ENCODE measurements around the gene TEKT3.
A peak's percentile ranks its signal among the peaks of the same experiment; 100 is the strongest.

The TEKT3 gene

GRCh38 chr17:15269087-15269779 is 72.2 kb downstream of the TEKT3 start:
- no peak overlapping the region for H3K27ac Mint-ChIP-seq
- peaks cover 15% of the 10 kb centered on the region for H3K4me1 Mint-ChIP-seq
- no peak overlapping the region for H3K4me3 Mint-ChIP-seq
- H3K36me3 Mint-ChIP-seq = no peaks in the 10 kb centered on the region
- ATAC-seq = no peak
- no peaks in the 10 kb centered on the region for H3K9me3 Mint-ChIP-seq
- no peak for DNase-seq (ENCODE audit: low spot score in 2 of 2)

GRCh38 chr17:15268461-15268860 is 72.9 kb downstream of the TEKT3 start:
- H3K4me3 Mint-ChIP-seq = no peak overlapping the region

GRCh38 chr17:15267996-15268395 is 73.4 kb downstream of the TEKT3 start:
- Mint-ChIP-seq H3K36me3 (no peaks in the 10 kb centered on the region), H3K4me1 (peaks cover 15% of the 10 kb centered on the region), H3K4me3 (no peak overlapping the region), H3K9me3 (no peaks in the 10 kb centered on the region), H3K27ac (no peak overlapping the region)
- ATAC-seq (no peak), DNase-seq (ENCODE audit: low spot score in 2 of 2) (no peak)

More at GRCh38 chr17:15268461-15268860, 72.9 kb downstream of the TEKT3 start:
- Mint-ChIP-seq H3K27ac (no peak overlapping the region), H3K9me3 (no peaks in the 10 kb centered on the region), H3K4me1 (peaks cover 15% of the 10 kb centered on the region), H3K36me3 (no peaks in the 10 kb centered on the region)
- ATAC-seq = no peak
- DNase-seq (ENCODE audit: low spot score in 2 of 2) = no peak

- ATAC-seq = no peak
- Mint-ChIP-seq H3K4me1 (peaks cover 23% of the 10 kb centered on the region), H3K36me3 (no peaks in the 10 kb centered on the region), H3K4me3 (no peak overlapping the region), H3K9me3 (no peaks in the 10 kb centered on the region), H3K27ac (no peak overlapping the region)
- no peak for DNase-seq (ENCODE audit: low spot score in 2 of 2)
Measured at GRCh38 chr17:15266325-15267125, 74.9 kb downstream of the TEKT3 start.

- Mint-ChIP-seq H3K36me3 (no peaks in the 10 kb centered on the region), H3K27ac (no peak within 1 kb of the TSS), H3K4me3 (no peak within 1 kb of the TSS), H3K4me1 (peaks cover 23% of the 10 kb centered on the region), H3K9me3 (no peaks in the 10 kb centered on the region)
- DNase-seq (ENCODE audit: low spot score in 2 of 2) (no peak), ATAC-seq (no peak)
Measured at GRCh38 chr17:15265131-15265530, 76.3 kb downstream of the TEKT3 start, which contains the start of gene PMP22. PMP22 (minus strand) TSS chr17:15265326; CDS start chr17:15260727, 4,599 bp downstream.

GRCh38 chr17:15264542-15264941 is 76.9 kb downstream of the TEKT3 start:
- no peak overlapping the region for H3K4me3 Mint-ChIP-seq
- no peaks in the 10 kb centered on the region for H3K9me3 Mint-ChIP-seq
- H3K27ac Mint-ChIP-seq = no peak overlapping the region
- H3K4me1 Mint-ChIP-seq = peaks cover 23% of the 10 kb centered on the region
- H3K36me3 Mint-ChIP-seq = no peaks in the 10 kb centered on the region
- ATAC-seq = no peak
- no peak for DNase-seq (ENCODE audit: low spot score in 2 of 2)

GRCh38 chr17:15263680-15264079 is 77.7 kb downstream of the TEKT3 start:
- DNase-seq (ENCODE audit: low spot score in 2 of 2) (no peak), ATAC-seq (no peak)
- no peak overlapping the region for H3K4me3 Mint-ChIP-seq
- H3K4me1 Mint-ChIP-seq = peaks cover 23% of the 10 kb centered on the region
- H3K36me3 Mint-ChIP-seq = no peaks in the 10 kb centered on the region
- H3K27ac Mint-ChIP-seq = no peak overlapping the region
- no peaks in the 10 kb centered on the region for H3K9me3 Mint-ChIP-seq

GRCh38 chr17:15263206-15263579 is 78.2 kb downstream of the TEKT3 start:
- no peak for DNase-seq (ENCODE audit: low spot score in 2 of 2)
- no peak for ATAC-seq
- Mint-ChIP-seq H3K9me3 (no peaks in the 10 kb centered on the region), H3K36me3 (no peaks in the 10 kb centered on the region), H3K27ac (no peak overlapping the region), H3K4me3 (no peak overlapping the region), H3K4me1 (peaks cover 23% of the 10 kb centered on the region)

GRCh38 chr17:15262291-15263205 is 78.8 kb downstream of the TEKT3 start:
- DNase-seq (ENCODE audit: low spot score in 2 of 2) (peak in 1 of 2 donors; percentile 51), ATAC-seq (no peak)
- H3K9me3 Mint-ChIP-seq = no peaks in the 10 kb centered on the region
- no peaks in the 10 kb centered on the region for H3K36me3 Mint-ChIP-seq
- peaks cover 25% of the 10 kb centered on the region for H3K4me1 Mint-ChIP-seq
- H3K4me3 Mint-ChIP-seq = peak overlapping the region; percentile 14
- no peak overlapping the region for H3K27ac Mint-ChIP-seq

- Mint-ChIP-seq H3K9me3 (no peaks in the 10 kb centered on the region), H3K4me3 (peak overlapping the region; percentile 70), H3K4me1 (peaks cover 31% of the 10 kb centered on the region), H3K36me3 (no peaks in the 10 kb centered on the region), H3K27ac (no peak overlapping the region)
- DNase-seq (ENCODE audit: low spot score in 2 of 2) = no peak
- no peak for ATAC-seq
Measured at GRCh38 chr17:15261802-15262290, 79.6 kb downstream of the TEKT3 start.

- DNase-seq (ENCODE audit: low spot score in 2 of 2) (no peak), ATAC-seq (peak; percentile 9)
- peak overlapping the region; percentile 70 for H3K4me3 Mint-ChIP-seq
- H3K36me3 Mint-ChIP-seq = no peaks in the 10 kb centered on the region
- H3K27ac Mint-ChIP-seq = no peak overlapping the region
- H3K4me1 Mint-ChIP-seq = peaks cover 31% of the 10 kb centered on the region
- H3K9me3 Mint-ChIP-seq = no peaks in the 10 kb centered on the region
Measured at GRCh38 chr17:15261258-15261801, 80.1 kb downstream of the TEKT3 start.

- Mint-ChIP-seq H3K4me3 (peak overlapping the region; percentile 70), H3K9me3 (no peaks in the 10 kb centered on the region), H3K4me1 (peaks cover 31% of the 10 kb centered on the region), H3K36me3 (no peaks in the 10 kb centered on the region), H3K27ac (no peak overlapping the region)
- DNase-seq (ENCODE audit: low spot score in 2 of 2) (peak; percentile 67 to 80), ATAC-seq (peak; percentile 84)
Measured at GRCh38 chr17:15260376-15261257, 80.8 kb downstream of the TEKT3 start.

- DNase-seq (ENCODE audit: low spot score in 2 of 2) (no peak), ATAC-seq (no peak)
- H3K27ac Mint-ChIP-seq = no peak overlapping the region
- no peaks in the 10 kb centered on the region for H3K9me3 Mint-ChIP-seq
- H3K4me3 Mint-ChIP-seq = no peak overlapping the region
- no peaks in the 10 kb centered on the region for H3K36me3 Mint-ChIP-seq
- peaks cover 31% of the 10 kb centered on the region for H3K4me1 Mint-ChIP-seq
Measured at GRCh38 chr17:15257796-15258512, 83.4 kb downstream of the TEKT3 start.
